Keratinocyte (primary cell): ENCODE data around the gene ELAVL3.

Experiments used
- CTCF ChIP-seq, 3 experiments: IDR thresholded peaks in 1 of 3; conservative IDR thresholded peaks in 1 of 3; optimal IDR thresholded peaks in 1 of 3; 2 replicates in 2 of 3; 3 replicates in 1 of 3; pipeline versions ENCODE3 to v1.5.1; 2011; ENCODE audit warnings: low read length in 3 of 3, mild to moderate bottlenecking in 3 of 3, moderate library complexity in 2 of 3, control low read depth in 1 of 3, inconsistent platforms in 1 of 3; ENCODE audit not compliant: insufficient read depth in 2 of 3; ENCODE audit errors: extremely low read depth in 1 of 3
- EZH2 ChIP-seq: IDR thresholded peaks from one replicate; pipeline ENCODE4 v1.6.1; 2012; ENCODE audit warnings: inconsistent platforms, mild to moderate bottlenecking, low read length, moderate library complexity

- TF ChIP-seq CTCF (optimal IDR thresholded peaks at IDR 0.05 in 1 of 3, IDR thresholded peaks at IDR 0.05 in 1 of 3, conservative IDR thresholded peaks at IDR 0.05 in 1 of 3; ENCODE audit: extremely low read depth in 1 of 3, insufficient read depth in 2 of 3, low read length in 3 of 3) (no peak), EZH2 (no peak)
These were observed 24.2 kb downstream of the ELAVL3 start for GRCh38 chr19:11456659-11457058.
